Astrocyte (in vitro differentiated cells and primary cell): ENCODE measurements around the gene TCHH.

ENCODE experiments used
- CTCF ChIP-seq: IDR thresholded peaks from 2 replicates; pipeline ENCODE4 v1.5.1; 2011; ENCODE audit warnings: low read depth, mild to moderate bottlenecking, inconsistent platforms, low read length, moderate library complexity; ENCODE audit not compliant: insufficient read depth
- EZH2 ChIP-seq: IDR thresholded peaks from 2 replicates; pipeline ENCODE4 v1.6.1; 2012; ENCODE audit warnings: mild to moderate bottlenecking, low read length, inconsistent platforms; ENCODE audit not compliant: insufficient read depth

GRCh38 chr1:152130186-152130585, 14.9 kb upstream of the TCHH start:
- no peak for TF ChIP-seq CTCF
- TF ChIP-seq EZH2 = no peak
